Liver (tissue), 9 donors: ENCODE results near the gene ERBB3. TPM values are rescaled to one million over a fixed set of nuclear protein-coding genes. Genes with fewer than 3 reads are reported as not detected.
A peak's percentile ranks its signal among the peaks of the same experiment; 100 is the strongest.

Experiments
- DNase-seq: peaks from one replicate; pipeline ENCODE4 v3.0.0-alpha.2; 2017; ENCODE audit warnings: low spot score
- H3K27ac ChIP-seq, 2 donors: one replicate each; pipeline ENCODE4 v1.7.0; 2013; ENCODE audit warnings: inconsistent platforms in 2 of 2, low read length in 2 of 2, control low read depth in 1 of 2, low read depth in 1 of 2, mild to moderate bottlenecking in 1 of 2
- H3K27me3 ChIP-seq, 4 donors: one replicate each; pipeline versions ENCODE4 v1.6.1 to v1.7.0; 2013; ENCODE audit warnings: low read length in 3 of 4, inconsistent platforms in 1 of 4, mild to moderate bottlenecking in 1 of 4, moderate library complexity in 1 of 4; ENCODE audit not compliant: control insufficient read depth in 4 of 4, insufficient read depth in 4 of 4
- H3K36me3 ChIP-seq, 4 donors: one replicate each; pipeline versions ENCODE4 v1.6.1 to v1.7.0; 2013; ENCODE audit warnings: low read length in 3 of 4, mild to moderate bottlenecking in 3 of 4, low read depth in 1 of 4, moderate library complexity in 1 of 4; ENCODE audit not compliant: control insufficient read depth in 4 of 4, insufficient read depth in 3 of 4
- H3K4me1 ChIP-seq, 4 donors: one replicate each; pipeline versions ENCODE4 v1.6.1 to v1.7.0; 2013; ENCODE audit warnings: low read length in 3 of 4, mild to moderate bottlenecking in 3 of 4, moderate library complexity in 1 of 4; ENCODE audit not compliant: control insufficient read depth in 4 of 4, insufficient read depth in 4 of 4
- H3K4me3 ChIP-seq, 3 donors: one replicate each; pipeline versions ENCODE4 v1.6.1 to v1.7.0; 2013; ENCODE audit warnings: low read length in 3 of 3, control low read depth in 1 of 3, low read depth in 1 of 3, mild to moderate bottlenecking in 1 of 3
- H3K9ac ChIP-seq, 2 donors: one replicate each; pipeline ENCODE4 v1.7.0; 2013; ENCODE audit warnings: low read length in 2 of 2, mild to moderate bottlenecking in 2 of 2, moderate library complexity in 2 of 2, control low read depth in 1 of 2, low read depth in 1 of 2
- H3K9me3 ChIP-seq, 4 donors: one replicate each; pipeline versions ENCODE4 v1.6.1 to v1.7.0; 2013; ENCODE audit warnings: low read length in 3 of 4; ENCODE audit not compliant: control insufficient read depth in 4 of 4
- ATF3 ChIP-seq: IDR thresholded peaks from 2 replicates; pipeline ENCODE4 v1.6.1; 2016; ENCODE audit warnings: antibody characterized with exemption
- CTCF ChIP-seq: fragments of 150-350 bp; IDR thresholded peaks from 2 replicates; pipeline ENCODE4 v1.5.1; 2017; ENCODE audit warnings: improper control_type of control experiment, low read depth, low read length; ENCODE audit not compliant: missing input control
- EGR1 ChIP-seq, 2 donors: IDR thresholded peaks; 2 replicates each; pipeline ENCODE4 v1.6.1; 2016 to 2018; ENCODE audit warnings: antibody characterized with exemption in 2 of 2, low read depth in 2 of 2
- FOXA1 ChIP-seq: IDR thresholded peaks from 2 replicates; pipeline ENCODE4 v1.6.1; 2016; ENCODE audit warnings: antibody characterized with exemption
- FOXA2 ChIP-seq: IDR thresholded peaks from 2 replicates; pipeline ENCODE4 v1.6.1; 2016; ENCODE audit warnings: antibody characterized with exemption
- GABPA ChIP-seq, 2 donors: IDR thresholded peaks in 1 of 2; conservative IDR thresholded peaks in 1 of 2; 2 replicates each; pipeline ENCODE4 v1.6.1; 2016; ENCODE audit warnings: antibody characterized with exemption in 2 of 2, mild to moderate bottlenecking in 1 of 2, moderate library complexity in 1 of 2
- HNF4A ChIP-seq, 2 donors: conservative IDR thresholded peaks; 2 replicates each; pipeline ENCODE4 v1.6.1; 2016; ENCODE audit warnings: antibody characterized with exemption in 2 of 2, mild to moderate bottlenecking in 2 of 2
- HNF4G ChIP-seq: IDR thresholded peaks from 2 replicates; pipeline ENCODE4 v1.6.1; 2016; ENCODE audit warnings: antibody characterized with exemption
- JUND ChIP-seq, 2 donors: IDR thresholded peaks; 2 replicates each; pipeline ENCODE4 v1.6.1; 2016; ENCODE audit warnings: antibody characterized with exemption in 2 of 2
- MAX ChIP-seq: IDR thresholded peaks from 2 replicates; pipeline ENCODE4 v1.6.1; 2016; ENCODE audit warnings: antibody characterized with exemption
- NR2F2 ChIP-seq: IDR thresholded peaks from 2 replicates; pipeline ENCODE4 v1.6.1; 2016; ENCODE audit warnings: antibody characterized with exemption
- RAD21 ChIP-seq, 2 donors: IDR thresholded peaks; 2 replicates each; pipeline ENCODE4 v1.6.1; 2016; ENCODE audit warnings: antibody characterized with exemption in 2 of 2, mild to moderate bottlenecking in 2 of 2
- REST ChIP-seq: IDR thresholded peaks from 2 replicates; pipeline ENCODE4 v1.6.1; 2016; ENCODE audit warnings: antibody characterized with exemption, mild to moderate bottlenecking
- RXRA ChIP-seq, 2 donors: IDR thresholded peaks; 2 replicates each; pipeline ENCODE4 v1.6.1; 2017 to 2018; ENCODE audit warnings: antibody characterized with exemption in 2 of 2, mild to moderate bottlenecking in 1 of 2
- SP1 ChIP-seq: IDR thresholded peaks from 2 replicates; pipeline ENCODE4 v1.6.1; 2018; ENCODE audit warnings: antibody characterized with exemption, mild to moderate bottlenecking
- TAF1 ChIP-seq: conservative IDR thresholded peaks from 2 replicates; pipeline ENCODE4 v1.6.1; 2016; ENCODE audit warnings: antibody characterized with exemption, mild to moderate bottlenecking
- YY1 ChIP-seq: IDR thresholded peaks from 2 replicates; pipeline ENCODE4 v1.6.1; 2016; ENCODE audit warnings: antibody characterized with exemption, mild to moderate bottlenecking
- ZBTB33 ChIP-seq: IDR thresholded peaks from 2 replicates; pipeline ENCODE4 v1.6.1; 2016; ENCODE audit warnings: antibody characterized with exemption
- WGBS: extraction: QIAGEN DNeasy Blood & Tissue Kit; methylation state at CpG from one replicate; pipeline ENCODE4 v1.1.7; 2013; 5-methylcytosine and 5-hydroxymethylcytosine counted together
- polyA plus RNA-seq, 2 donors: library from polyadenylated mRNA; stranded (reverse) in 1 of 2; unstranded in 1 of 2; fragments of 200-250 nt in 1 of 2; fragments of >200 nt in 1 of 2; fragmentation: Nextera tagmentation in 1 of 2; extraction: Ambion mirVana in 1 of 2; gene quantifications; one replicate each; pipeline versions ENCODE4 v1.2.1 to v1.2.3, GENCODE V29; 2013 to 2015
- total RNA-seq, 2 donors: library from RNA; depleted of rRNA; stranded (reverse); fragments of >200 nt; gene quantifications; one replicate each; pipeline ENCODE4 v1.2.3, GENCODE V29; 2014
- donor health status: healthy.
- donor health status: healthy.
- donor health status: healthy.
- donor health status: healthy.
- donor health status: healthy.

The ERBB3 gene
- total and polyA plus RNA-seq, 4 donors: 32.4 to 141 (median 51.6) TPM

GRCh38 chr12:56127888-56128669 is 48.1 kb downstream of the ERBB3 start, which contains the start of gene ESYT1:
Gene ESYT1, plus strand, starts transcription at chr12:56128267. Its CDS starts 53 bp downstream, at chr12:56128320.
- Histone ChIP-seq H3K4me3 (peak within 1 kb of the TSS; percentile 76 to 86 (median 78)), H3K36me3 (peaks cover 6 to 20% (median 15%) of the 10 kb centered on the region in 4 donors), H3K27ac (peak within 1 kb of the TSS; percentile 85 to 91), H3K4me1 (peaks cover under 1 to 40% (median 29%) of the 10 kb centered on the region in 4 donors), H3K9me3 (no peaks in the 10 kb centered on the region), H3K27me3 (no peaks in the 10 kb centered on the region), H3K9ac (peak within 1 kb of the TSS; percentile 69 to 88)
- DNase-seq: peak; percentile 95
- under 1% methylated on average over 49 of the region's 49 CpGs for whole genome bisulfite sequencing
- TF ChIP-seq ZBTB33 (peak; percentile 58), SP1 (peak; percentile 97), HNF4A (conservative IDR thresholded peaks at IDR 0.05) (peak; percentile 56 to 57), CTCF (no peak), NR2F2 (peak; percentile 79), GABPA (IDR thresholded peaks at IDR 0.05 in 1 of 2, conservative IDR thresholded peaks at IDR 0.05 in 1 of 2) (peak in 1 of 2 donors; percentile 80), TAF1 (peak; percentile 70), YY1 (peak; percentile 95), REST (peak; percentile 86), EGR1 (IDR thresholded peaks at IDR 0.05; ENCODE audit: low read depth in 2 of 2) (peak; percentile 22 to 59), ATF3 (peak; percentile 79), RAD21 (IDR thresholded peaks at IDR 0.05) (peak; percentile 49 to 53), HNF4G (no peak), FOXA1 (peak; percentile 61), JUND (IDR thresholded peaks at IDR 0.05) (peak; percentile 95 to 96), MAX (peak; percentile 82), RXRA (IDR thresholded peaks at IDR 0.05) (peak; percentile 74 to 80), FOXA2 (peak; percentile 73)
